ENCODE results near the gene ATXN7L3. TPM values are rescaled to one million over a fixed set of nuclear protein-coding genes. Genes with fewer than 3 reads are reported as not detected.

Gene ATXN7L3
- total RNA-seq, 2 experiments from 2014 or later: 102 to 104 TPM

DNA sequence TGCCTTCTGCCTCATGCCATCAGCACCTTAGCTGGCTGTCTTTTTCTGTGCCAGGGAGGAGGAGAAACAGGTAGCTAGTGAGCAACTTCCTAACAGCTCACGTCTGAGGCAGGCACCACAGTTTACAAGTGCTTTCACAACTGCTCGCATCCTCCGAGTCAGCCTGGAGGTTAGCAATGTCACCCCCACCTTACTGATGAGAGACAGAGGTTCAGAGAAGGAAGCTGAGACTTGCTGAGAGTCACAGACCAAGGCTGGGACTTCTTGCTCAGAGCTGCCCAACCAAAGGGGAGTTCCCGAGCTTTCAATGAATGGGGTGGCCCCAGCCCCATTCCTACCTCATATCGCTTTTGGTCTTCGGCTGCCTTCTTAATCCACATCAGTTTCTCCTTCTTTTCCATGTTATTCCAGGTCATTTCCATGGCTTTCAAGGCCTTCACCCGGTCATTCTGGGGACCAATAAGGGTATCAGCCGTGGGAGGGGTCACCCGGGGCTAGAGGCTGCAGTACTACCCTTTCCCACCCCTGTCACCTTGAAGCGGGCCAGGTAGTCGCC, 10.2 kb upstream of the ATXN7L3 start:
- POLR2A ChIA-PET: interaction anchor here (0.7 to 2.3 kb wide), 8 partner anchors 8 to 144 kb away, joined by 3 to 47 read pairs (median 6); partner anchors contain the start of genes LSM12, SLC25A39, TMUB2 and UBTF
- CTCF ChIA-PET: interaction anchor here (0.6 to 4.3 kb wide), 28 partner anchors 8 to 221 kb away, joined by 3 to 46 read pairs (median 5); partner anchors contain the start of genes ATXN7L3, FAM171A2, GRN and HDAC5

DNA sequence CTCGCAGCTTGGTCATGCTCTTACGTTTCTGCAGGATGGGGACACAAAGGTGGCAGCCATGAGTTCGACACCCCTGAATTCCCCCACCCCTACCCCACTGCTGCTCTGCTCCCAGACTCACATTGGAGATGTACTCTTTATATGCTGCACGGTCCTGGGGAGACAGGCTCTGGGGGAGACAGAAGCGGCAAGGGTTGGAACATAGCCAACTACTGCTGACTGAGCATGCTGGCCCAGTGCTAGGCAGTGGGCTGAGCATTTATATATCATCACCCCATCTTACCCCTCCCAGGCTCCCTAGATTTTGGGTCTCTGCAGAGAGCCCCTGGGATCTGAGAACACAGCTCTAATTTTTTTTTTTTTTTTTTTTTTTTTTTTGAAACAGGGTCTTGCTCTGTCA, 8.1 kb upstream of the ATXN7L3 start:
- POLR2A ChIA-PET: no interaction called here
- CTCF ChIA-PET: interaction anchor here (1.0 to 3.6 kb wide), 3 partner anchors 10 to 138 kb away, joined by 3 to 46 read pairs (median 13); partner anchors contain the start of gene UBTF

DNA sequence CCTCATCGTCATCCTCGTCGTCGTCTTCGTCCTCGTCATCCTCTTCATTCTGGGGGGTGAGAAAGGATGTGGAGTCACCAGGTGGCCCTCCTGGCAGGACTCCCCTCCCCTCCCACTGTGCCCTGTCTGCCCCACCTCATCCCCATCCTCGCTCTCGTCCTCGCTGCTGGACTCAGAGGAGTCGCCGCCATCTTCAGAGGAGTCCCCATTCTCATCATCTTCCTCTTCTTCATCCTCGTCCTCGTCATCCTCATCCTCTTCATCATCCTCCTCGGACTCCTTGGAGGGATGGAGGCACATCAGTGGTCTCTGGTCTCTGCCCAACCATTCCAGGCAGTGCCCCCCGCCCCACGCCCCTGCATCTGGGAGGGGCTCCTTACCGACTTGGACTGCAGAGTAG, 7.6 kb upstream of the ATXN7L3 start:
- ChIA-PET CTCF (interaction anchor here (1.0 to 1.7 kb wide), 2 partner anchors 125 to 141 kb away, joined by 3 to 7 read pairs; no protein-coding TSS in a partner anchor), POLR2A (interaction anchor here (0.6 kb wide), 1 partner anchor 40 kb away, joined by 6 read pairs; no protein-coding TSS in a partner anchor)

- CTCF ChIA-PET: interaction anchor here (1.0 to 1.7 kb wide), 3 partner anchors 9 to 141 kb away, joined by 3 to 7 read pairs (median 6); no protein-coding TSS in a partner anchor
- POLR2A ChIA-PET: interaction anchor here (0.6 to 1.0 kb wide), 2 partner anchors 10 to 41 kb away, joined by 3 to 6 read pairs; no protein-coding TSS in a partner anchor
Measured at GRCh38 chr17:44206825-44207155, 7.1 kb upstream of the ATXN7L3 start.

DNA sequence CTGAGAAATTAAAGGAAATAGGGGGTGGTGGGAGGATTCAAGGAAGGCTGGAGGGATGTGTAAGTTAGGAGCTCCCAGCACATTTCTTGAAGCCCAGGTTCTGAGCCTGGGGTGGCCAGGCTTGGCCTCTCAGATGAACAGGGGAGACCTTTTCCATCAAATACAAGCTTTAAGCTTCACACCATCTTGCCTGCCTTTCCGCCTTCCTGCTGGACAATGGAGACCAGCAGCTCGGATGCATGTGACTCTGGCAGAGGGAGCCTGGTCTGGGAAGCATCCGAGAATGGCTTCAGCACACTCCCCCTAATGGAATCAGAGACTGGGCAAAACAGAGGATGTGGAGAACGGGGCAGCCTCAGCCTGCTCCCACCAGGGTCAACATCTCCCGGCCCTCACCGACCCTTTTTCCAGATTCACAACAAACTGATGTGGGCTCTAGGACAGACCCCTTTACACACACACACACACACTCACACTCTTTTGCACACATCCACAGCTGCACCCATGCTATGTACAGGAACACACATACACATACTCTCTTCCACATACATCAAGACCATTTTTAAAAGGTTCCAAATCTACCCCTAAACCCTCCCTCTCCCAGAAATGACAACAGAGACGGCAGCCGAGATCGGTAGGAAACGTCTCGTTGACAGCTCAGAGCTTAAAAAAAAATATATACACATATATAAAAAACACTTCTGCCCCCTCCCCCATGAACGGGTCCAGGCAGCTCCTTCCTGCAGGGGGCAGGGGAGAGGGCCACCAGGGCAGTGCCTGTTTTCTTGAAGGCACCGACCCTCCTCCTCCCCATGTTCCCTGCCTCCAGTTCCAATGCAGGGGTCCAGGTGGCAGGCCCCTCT, 6.5 kb upstream of the ATXN7L3 start:
- POLR2A ChIA-PET: interaction anchor here (1.0 kb wide), 1 partner anchor 11 kb away, joined by 3 read pairs; no protein-coding TSS in a partner anchor

DNA sequence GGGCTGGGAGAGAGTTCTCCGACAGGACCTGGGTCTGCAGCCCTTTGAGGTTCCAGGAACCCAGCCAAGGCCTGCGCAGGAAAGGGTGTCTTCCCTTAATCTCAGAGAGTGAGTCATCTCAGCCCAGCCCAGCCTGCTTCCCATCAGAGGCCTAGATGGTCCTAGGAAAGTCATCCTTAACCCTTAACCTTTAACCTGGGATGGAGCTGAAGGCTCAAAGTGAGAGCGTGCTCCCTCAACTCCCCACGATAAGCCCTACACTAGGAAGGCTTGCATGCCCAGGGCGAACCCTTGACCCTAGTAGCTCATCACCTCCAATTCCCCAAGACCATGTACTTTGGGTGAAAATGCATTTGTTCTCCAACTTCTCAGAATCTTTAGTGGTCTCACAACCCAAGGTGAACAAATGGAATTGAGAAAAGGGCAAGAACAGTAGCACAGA, 4.8 kb upstream of the ATXN7L3 start:
- POLR2A ChIA-PET: interaction anchor here (0.6 kb wide), 1 partner anchor 29 kb away, joined by 3 read pairs; no protein-coding TSS in a partner anchor
- CTCF ChIA-PET: interaction anchor here (0.6 to 5.1 kb wide), 7 partner anchors 10 to 1608 kb away, joined by 3 to 47 read pairs (median 4); partner anchors contain the start of genes SLC25A39, TMUB2 and UBTF

More for the DNA sequence above, 6.5 kb upstream of the ATXN7L3 start:
- CTCF ChIA-PET: interaction anchor here (1.0 to 1.7 kb wide), 3 partner anchors 10 to 142 kb away, joined by 3 to 7 read pairs (median 6); no protein-coding TSS in a partner anchor

DNA sequence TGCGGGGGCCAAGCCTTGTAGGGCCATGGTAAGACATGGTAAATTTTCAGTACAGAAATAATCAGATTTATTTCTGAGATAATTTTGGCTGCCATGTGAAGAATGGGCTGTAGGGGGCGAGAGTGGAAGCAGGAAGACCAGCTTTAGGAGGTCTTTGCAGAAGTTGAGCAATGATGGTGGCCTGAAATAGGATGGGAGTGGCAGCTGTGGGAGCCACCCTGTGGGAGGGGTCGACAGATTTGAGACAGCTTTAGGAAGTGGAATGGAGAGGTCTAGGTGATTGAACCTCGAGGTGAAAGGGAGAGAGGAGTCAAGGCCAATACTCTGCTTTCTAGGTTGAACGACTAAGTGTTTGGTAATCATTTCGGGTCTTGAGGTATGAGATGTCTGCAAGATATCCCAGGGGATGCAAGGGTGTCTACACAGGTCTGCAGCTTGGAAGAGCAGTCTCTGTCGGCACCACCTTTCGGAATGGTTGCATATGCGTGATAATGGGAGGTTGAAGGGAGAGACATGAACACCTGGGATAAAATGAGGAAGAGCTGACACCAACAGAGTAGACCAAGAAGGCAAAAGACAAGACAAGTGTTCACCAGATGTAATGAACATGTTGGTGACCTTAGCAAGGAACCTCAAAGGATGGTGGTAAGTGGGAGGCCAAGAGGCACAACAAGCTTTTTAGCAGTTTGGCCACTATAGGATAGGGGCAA, 4.2 kb upstream of the ATXN7L3 start:
- CTCF ChIA-PET: interaction anchor here (0.6 to 5.1 kb wide), 7 partner anchors 10 to 1607 kb away, joined by 3 to 47 read pairs (median 4); partner anchors contain the start of genes SLC25A39, TMUB2 and UBTF
- POLR2A ChIA-PET: interaction anchor here (0.6 to 1.1 kb wide), 3 partner anchors 10 to 123 kb away, joined by 3 to 4 read pairs (median 3); no protein-coding TSS in a partner anchor

GRCh38 chr17:44202756-44203155, 3.1 kb upstream of the ATXN7L3 start:
- POLR2A ChIA-PET: interaction anchor here (0.9 to 1.1 kb wide), 2 partner anchors 12 to 19 kb away, joined by 3 to 4 read pairs; no protein-coding TSS in a partner anchor
- CTCF ChIA-PET: interaction anchor here (2.1 to 6.0 kb wide), 3 partner anchors 8 to 16 kb away, joined by 5 to 47 read pairs (median 45); partner anchors contain the start of genes TMUB2 and UBTF

DNA sequence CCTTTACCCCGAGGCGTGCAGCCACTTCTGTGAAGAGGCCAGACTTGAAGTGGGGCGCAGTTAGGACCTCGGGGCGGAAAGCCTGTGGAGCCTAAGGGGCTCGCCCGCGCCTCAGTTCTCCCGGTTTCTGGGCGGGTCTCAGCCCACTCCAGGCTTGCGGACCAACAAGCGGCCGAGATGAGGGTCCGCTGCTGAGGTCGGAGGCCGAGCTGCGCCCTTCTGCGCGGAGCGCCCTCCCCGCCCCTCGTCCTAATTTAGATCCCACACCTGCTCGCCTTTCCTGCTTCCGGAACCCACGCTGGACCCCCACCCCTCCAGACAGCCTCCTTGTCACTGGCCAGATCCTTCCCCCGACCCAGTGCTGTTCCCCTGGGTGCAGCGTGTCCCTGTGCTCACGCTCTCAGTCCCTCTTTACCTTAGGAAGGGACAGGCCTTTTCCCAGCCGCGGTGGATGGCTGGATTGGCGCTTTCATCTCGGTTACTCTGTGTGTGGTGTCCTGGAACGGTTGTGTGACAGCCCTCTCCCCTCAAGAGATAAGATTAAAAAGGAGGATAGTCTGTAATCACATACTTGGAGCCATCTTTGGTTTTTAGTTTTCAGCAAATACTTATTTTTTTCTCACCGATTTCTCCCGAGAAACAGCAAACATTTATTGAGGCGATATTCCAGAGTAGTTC, 933 bp upstream of the ATXN7L3 start:
- ChIA-PET POLR2A (interaction anchor here (1.0 to 1.4 kb wide), 2 partner anchors 19 to 21 kb away, joined by 3 to 10 read pairs; no protein-coding TSS in a partner anchor), CTCF (interaction anchor here (5.1 to 6.0 kb wide), 2 partner anchors 10 to 18 kb away, joined by 45 to 47 read pairs; partner anchors contain the start of gene UBTF)

DNA sequence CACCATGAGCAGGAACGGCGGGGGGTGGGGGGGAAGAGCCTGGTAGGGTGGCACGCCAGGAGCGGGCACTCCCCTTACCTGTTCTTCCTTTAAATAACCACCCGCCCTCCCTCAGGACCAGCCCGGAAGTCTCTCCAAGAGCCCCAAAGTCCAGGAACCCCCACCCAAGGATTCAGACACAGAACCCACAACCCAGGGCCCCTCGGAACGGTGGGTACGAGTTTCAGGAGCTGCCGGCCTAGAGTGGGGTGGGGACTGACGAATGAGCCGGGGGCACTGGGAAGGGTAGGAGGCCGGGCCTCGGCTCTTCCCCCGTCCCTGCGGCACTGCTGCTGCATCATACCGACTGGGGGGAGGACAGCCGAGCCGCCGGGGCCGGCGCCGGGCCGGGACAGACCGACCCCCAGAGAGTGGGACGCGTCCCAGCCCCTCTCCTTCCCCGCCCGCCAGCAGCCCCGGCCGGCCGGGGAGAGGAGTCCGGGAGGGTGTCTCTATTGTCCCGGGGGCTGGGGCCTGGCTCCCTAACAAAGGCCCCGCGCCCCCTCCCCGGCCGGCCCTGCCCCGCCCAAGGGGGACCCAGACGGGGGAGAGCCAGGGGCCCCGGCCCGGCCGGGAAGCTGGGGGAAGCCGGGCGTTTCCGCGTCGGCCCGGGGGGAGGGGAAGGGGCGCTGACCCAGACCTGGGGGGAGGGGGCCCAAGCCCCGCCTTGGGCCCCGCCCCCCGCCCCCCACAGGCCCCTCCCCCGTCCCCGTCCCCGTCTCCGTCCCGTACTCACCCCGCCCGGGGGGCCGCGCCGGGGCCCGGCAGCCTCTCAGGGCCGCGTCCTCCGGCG, 747 bp downstream of the ATXN7L3 start:
- CTCF ChIA-PET: interaction anchor here (1.0 to 6.0 kb wide), 6 partner anchors 10 to 154 kb away, joined by 3 to 45 read pairs (median 7); partner anchors contain the start of genes GRN and TMUB2
- POLR2A ChIA-PET: interaction anchor here (0.6 to 2.0 kb wide), 7 partner anchors 10 to 114 kb away, joined by 3 to 10 read pairs (median 7); partner anchors contain the start of gene TMUB2

DNA sequence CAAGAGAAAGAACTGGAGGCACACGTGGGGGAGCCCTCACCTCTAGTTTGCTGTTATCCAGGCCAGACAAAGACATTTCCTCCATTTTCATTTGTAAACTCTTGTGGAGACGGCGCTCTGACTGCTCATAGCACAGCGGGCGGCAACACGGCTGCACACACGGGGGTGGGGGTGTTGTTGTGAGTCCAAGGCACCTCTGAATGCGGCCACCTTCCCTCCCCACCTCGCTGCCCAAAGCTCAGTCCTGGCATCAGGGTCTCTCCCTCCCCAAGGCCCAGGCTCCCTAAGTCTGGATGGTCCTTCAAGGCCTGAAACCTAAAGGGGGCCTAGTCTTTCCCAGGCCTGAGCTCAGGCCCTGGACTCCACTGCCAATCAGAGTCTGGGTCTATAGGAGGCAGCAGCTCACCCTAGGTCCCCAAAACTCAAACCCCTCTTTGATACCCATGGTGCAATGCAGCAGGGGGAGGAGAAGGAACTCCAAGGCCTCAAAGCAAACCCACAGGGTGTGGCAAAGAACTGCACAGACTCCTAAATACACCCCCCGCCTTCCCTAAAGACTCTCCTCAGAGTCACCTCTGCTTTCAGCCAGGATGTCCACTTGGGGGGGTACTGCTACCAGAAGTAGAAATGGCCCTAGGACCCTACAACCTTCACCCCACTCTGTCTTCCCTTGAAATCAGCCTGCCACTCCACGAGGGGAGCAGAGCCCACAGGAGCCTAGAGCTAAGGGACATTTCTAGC, 1.5 kb downstream of the ATXN7L3 start:
- CTCF ChIA-PET: interaction anchor here (1.0 to 6.0 kb wide), 7 partner anchors 9 to 155 kb away, joined by 3 to 45 read pairs (median 6); partner anchors contain the start of genes GRN and TMUB2
- POLR2A ChIA-PET: interaction anchor here (0.6 to 2.0 kb wide), 5 partner anchors 10 to 22 kb away, joined by 3 to 10 read pairs (median 6); partner anchors contain the start of gene TMUB2

DNA sequence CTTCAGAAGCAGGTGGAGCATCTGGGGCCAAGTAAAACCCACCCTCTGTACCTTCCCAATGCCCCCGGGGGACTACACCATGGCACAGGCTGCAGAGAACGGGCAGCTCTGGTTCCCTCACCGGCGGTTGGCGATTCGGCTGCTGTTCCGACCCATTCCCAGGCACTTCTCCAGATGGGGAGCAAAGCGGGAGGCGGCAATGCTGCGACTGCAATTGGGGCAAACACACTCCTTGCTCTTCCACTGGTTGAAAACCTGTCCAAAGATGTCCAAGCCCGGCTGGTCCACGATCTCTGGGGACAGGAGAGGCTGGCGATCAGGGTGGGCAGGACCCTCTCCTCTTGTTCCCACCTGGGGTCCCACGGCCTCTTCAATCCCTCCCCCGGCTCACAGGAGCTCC, 2.6 kb downstream of the ATXN7L3 start:
- POLR2A ChIA-PET: no interaction called here
- CTCF ChIA-PET: interaction anchor here (1.7 to 6.0 kb wide), 3 partner anchors 13 to 148 kb away, joined by 5 to 45 read pairs (median 8); partner anchors contain the start of gene GRN

- POLR2A ChIA-PET: no interaction called here
- CTCF ChIA-PET: interaction anchor here (1.7 kb wide), 1 partner anchor 16 kb away, joined by 4 read pairs; no protein-coding TSS in a partner anchor
Measured at GRCh38 chr17:44193326-44194084, 6.2 kb downstream of the ATXN7L3 start.

GRCh38 chr17:44192750-44193149, 6.9 kb downstream of the ATXN7L3 start:
- POLR2A ChIA-PET: no interaction called here
- CTCF ChIA-PET: no interaction called here

DNA sequence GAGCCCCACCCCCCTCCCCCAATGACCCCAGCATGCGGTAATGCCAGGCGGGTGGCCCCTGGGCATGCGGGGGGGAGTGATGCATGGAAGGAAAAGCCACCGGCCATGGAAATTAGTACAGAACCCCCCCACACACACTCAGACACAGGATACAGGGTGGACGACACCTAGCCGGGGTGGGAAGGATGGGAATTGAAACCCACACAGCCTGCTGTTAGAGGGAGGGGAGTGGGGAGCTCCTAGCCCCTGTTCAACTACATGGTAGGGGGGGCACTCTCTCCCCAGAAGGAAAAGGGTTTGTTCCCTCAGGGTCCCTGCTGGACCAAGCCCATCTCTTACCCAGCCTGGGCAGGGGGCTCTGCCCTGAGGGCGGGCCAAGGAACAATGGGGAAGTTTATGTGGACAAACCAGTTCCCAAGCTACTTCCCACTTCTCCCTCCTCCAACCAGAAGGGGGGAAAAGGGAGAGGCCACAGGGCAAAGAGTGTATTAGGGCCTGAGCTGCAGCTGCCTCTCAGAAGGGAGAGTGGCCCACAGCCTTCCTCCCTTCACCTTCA, 7.7 kb downstream of the ATXN7L3 start:
- CTCF ChIA-PET: no interaction called here
- POLR2A ChIA-PET: no interaction called here

Measured in activated CD8-positive, alpha-beta memory T cell treated with anti-CD3 and anti-CD28 coated beads for 36 hours (primary cell).